ENCODE data around the gene PTPRR. TPM values are rescaled to one million over a fixed set of nuclear protein-coding genes. Genes with fewer than 3 reads are reported as not detected.

PTPRR gene
- total RNA-seq, 1 donor from 2014 or later: 1.4 TPM

DNA sequence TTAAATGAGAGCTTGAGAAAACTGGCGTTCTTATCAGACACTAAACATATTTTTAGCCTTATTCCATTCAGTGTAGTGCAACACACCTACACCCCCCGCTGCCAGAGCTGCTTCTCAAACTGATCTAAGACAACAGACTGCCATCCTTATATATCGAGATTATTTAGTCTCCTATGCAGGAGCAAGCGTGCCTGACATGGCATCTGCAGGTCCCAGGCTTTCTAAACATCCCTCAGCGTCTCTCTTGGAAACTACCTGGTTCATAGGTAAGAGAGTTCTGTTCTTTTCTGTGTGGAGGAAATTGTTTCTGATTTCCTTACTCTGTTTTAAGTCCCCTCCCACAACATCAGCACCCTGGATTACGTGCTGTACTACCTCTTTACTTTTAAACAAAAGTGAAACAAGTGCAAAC is 166.2 kb downstream of the PTPRR start:
- Mint-ChIP-seq H3K9me3 (ENCODE audit: unreplicated experiment) (no peaks in the 10 kb centered on the region), H3K27ac (ENCODE audit: unreplicated experiment) (no peak overlapping the region), H3K27me3 (ENCODE audit: low read depth, unreplicated experiment) (peaks cover 3% of the 10 kb centered on the region), H3K4me3 (ENCODE audit: unreplicated experiment) (no peak overlapping the region), H3K4me1 (ENCODE audit: low read depth, unreplicated experiment) (peaks cover 10% of the 10 kb centered on the region), H3K36me3 (ENCODE audit: low read depth, unreplicated experiment) (no peaks in the 10 kb centered on the region)
- no peak overlapping the region for H3K4me2 ChIP-seq (ENCODE audit: low read length)
- no peak overlapping the region for H2AFZ ChIP-seq (ENCODE audit: low read depth, low read length)
- DNase-seq (ENCODE audit: low read depth) (no peak), FAIRE-seq (no peak)
- no peaks in the 10 kb centered on the region for H3K9me3 ChIP-seq (ENCODE audit: insufficient read depth, low read depth, low read length)
- H3K9ac ChIP-seq (ENCODE audit: low read length): no peak overlapping the region
- no peaks in the 10 kb centered on the region for H3K27me3 ChIP-seq (ENCODE audit: insufficient read depth, low read length)
- H3K4me3 ChIP-seq (ENCODE audit: insufficient read depth, low read depth, low read length): no peak overlapping the region
- H3K27ac ChIP-seq (ENCODE audit: low read depth, low read length): no peak overlapping the region
- H3K4me1 ChIP-seq (ENCODE audit: insufficient read depth, low read length): no peaks in the 10 kb centered on the region
- H3K79me2 ChIP-seq (ENCODE audit: insufficient read depth, low read length): no peaks in the 10 kb centered on the region
- TF ChIP-seq CTCF (IDR thresholded peaks at IDR 0.05; ENCODE audit: insufficient read depth, low read depth, low read length) (no peak), EZH2 (IDR thresholded peaks at IDR 0.05; ENCODE audit: insufficient read depth, low read length) (no peak)
- H4K20me1 ChIP-seq (ENCODE audit: insufficient read depth, low read length): no peaks in the 10 kb centered on the region
- no peaks in the 10 kb centered on the region for H3K36me3 ChIP-seq (ENCODE audit: insufficient read depth, low read length)

- no peak for DNase-seq (ENCODE audit: low read depth)
- FAIRE-seq: no peak
- TF ChIP-seq CTCF (IDR thresholded peaks at IDR 0.05; ENCODE audit: insufficient read depth, low read depth, low read length) (no peak), EZH2 (IDR thresholded peaks at IDR 0.05; ENCODE audit: insufficient read depth, low read length) (no peak)
- H3K36me3 Mint-ChIP-seq (ENCODE audit: low read depth, unreplicated experiment): no peaks in the 10 kb centered on the region
- H3K4me3 Mint-ChIP-seq (ENCODE audit: unreplicated experiment): no peak overlapping the region
- no peak overlapping the region for H3K27ac Mint-ChIP-seq (ENCODE audit: unreplicated experiment)
- H4K20me1 ChIP-seq (ENCODE audit: insufficient read depth, low read length): no peaks in the 10 kb centered on the region
- H3K9me3 Mint-ChIP-seq (ENCODE audit: unreplicated experiment): no peaks in the 10 kb centered on the region
- no peaks in the 10 kb centered on the region for H3K79me2 ChIP-seq (ENCODE audit: insufficient read depth, low read length)
- no peak overlapping the region for H3K4me2 ChIP-seq (ENCODE audit: low read length)
- peaks cover 5% of the 10 kb centered on the region for H3K27me3 Mint-ChIP-seq (ENCODE audit: low read depth, unreplicated experiment)
- H2AFZ ChIP-seq (ENCODE audit: low read depth, low read length): no peak overlapping the region
- H3K36me3 ChIP-seq (ENCODE audit: insufficient read depth, low read length): no peaks in the 10 kb centered on the region
- no peaks in the 10 kb centered on the region for H3K9me3 ChIP-seq (ENCODE audit: insufficient read depth, low read depth, low read length)
- no peaks in the 10 kb centered on the region for H3K4me1 ChIP-seq (ENCODE audit: insufficient read depth, low read length)
- no peak overlapping the region for H3K9ac ChIP-seq (ENCODE audit: low read length)
- no peak overlapping the region for H3K4me3 ChIP-seq (ENCODE audit: insufficient read depth, low read depth, low read length)
- H3K27me3 ChIP-seq (ENCODE audit: insufficient read depth, low read length): no peaks in the 10 kb centered on the region
- no peak overlapping the region for H3K27ac ChIP-seq (ENCODE audit: low read depth, low read length)
- peaks cover 10% of the 10 kb centered on the region for H3K4me1 Mint-ChIP-seq (ENCODE audit: low read depth, unreplicated experiment)
Measured at GRCh38 chr12:70752327-70752726, 168.2 kb downstream of the PTPRR start.

GRCh38 chr12:70749931-70750330 is 170.6 kb downstream of the PTPRR start:
- DNase-seq (ENCODE audit: low read depth): no peak
- H3K36me3 Mint-ChIP-seq (ENCODE audit: low read depth, unreplicated experiment): no peaks in the 10 kb centered on the region
- no peaks in the 10 kb centered on the region for H3K9me3 Mint-ChIP-seq (ENCODE audit: unreplicated experiment)
- Histone ChIP-seq H3K4me1 (ENCODE audit: insufficient read depth, low read length) (no peaks in the 10 kb centered on the region), H2AFZ (ENCODE audit: low read depth, low read length) (no peak overlapping the region), H4K20me1 (ENCODE audit: insufficient read depth, low read length) (no peaks in the 10 kb centered on the region), H3K27ac (ENCODE audit: low read depth, low read length) (no peak overlapping the region), H3K9ac (ENCODE audit: low read length) (no peak overlapping the region), H3K9me3 (ENCODE audit: insufficient read depth, low read depth, low read length) (no peaks in the 10 kb centered on the region), H3K27me3 (ENCODE audit: insufficient read depth, low read length) (no peaks in the 10 kb centered on the region), H3K4me3 (ENCODE audit: insufficient read depth, low read depth, low read length) (no peak overlapping the region), H3K79me2 (ENCODE audit: insufficient read depth, low read length) (no peaks in the 10 kb centered on the region), H3K36me3 (ENCODE audit: insufficient read depth, low read length) (no peaks in the 10 kb centered on the region), H3K4me2 (ENCODE audit: low read length) (no peak overlapping the region)
- no peak overlapping the region for H3K27ac Mint-ChIP-seq (ENCODE audit: unreplicated experiment)
- FAIRE-seq: no peak
- peaks cover 5% of the 10 kb centered on the region for H3K27me3 Mint-ChIP-seq (ENCODE audit: low read depth, unreplicated experiment)
- peaks cover 5% of the 10 kb centered on the region for H3K4me1 Mint-ChIP-seq (ENCODE audit: low read depth, unreplicated experiment)
- TF ChIP-seq CTCF (IDR thresholded peaks at IDR 0.05; ENCODE audit: insufficient read depth, low read depth, low read length) (no peak), EZH2 (IDR thresholded peaks at IDR 0.05; ENCODE audit: insufficient read depth, low read length) (no peak)
- H3K4me3 Mint-ChIP-seq (ENCODE audit: unreplicated experiment): no peak overlapping the region
